Islet precursor cell (in vitro differentiated cells): ENCODE data around the gene CEBPB.
"Not testable (repeated sequence)": the region's sequence is repeated elsewhere in the genome, so short reads cannot be mapped to it uniquely, and the experiment has no call there.

Experiments
- DNase-seq: peaks from one replicate; pipeline ENCODE4 v3.0.0-alpha.2; 2018

Gene CEBPB

GRCh38 chr20:50170549-50171220 is 19.9 kb upstream of the CEBPB start:
- peak; percentile 50 for DNase-seq

GRCh38 chr20:50172347-50173013 is 18.1 kb upstream of the CEBPB start:
- DNase-seq: peak; percentile 99

GRCh38 chr20:50174456-50174855 is 16.2 kb upstream of the CEBPB start:
- no peak for DNase-seq

- DNase-seq: peak; percentile 46
These were observed 14.4 kb upstream of the CEBPB start for GRCh38 chr20:50175938-50176933.

GRCh38 chr20:50178672-50179071 is 12.0 kb upstream of the CEBPB start:
- not testable (repeated sequence) for DNase-seq

GRCh38 chr20:50181344-50181743 is 9.3 kb upstream of the CEBPB start:
- DNase-seq: peak; percentile 45

GRCh38 chr20:50182346-50182745 is 8.3 kb upstream of the CEBPB start:
- DNase-seq: no peak

- DNase-seq: no peak
These were observed 5.2 kb upstream of the CEBPB start for GRCh38 chr20:50185426-50185825.

GRCh38 chr20:50186151-50186885 is 4.3 kb upstream of the CEBPB start:
- DNase-seq: peak; percentile 92

- DNase-seq: no peak
These were observed 3.6 kb upstream of the CEBPB start for GRCh38 chr20:50186987-50187402.

- DNase-seq: no peak
These were observed 3.1 kb upstream of the CEBPB start for GRCh38 chr20:50187403-50188051.

- no peak for DNase-seq
These were observed 2.3 kb upstream of the CEBPB start for GRCh38 chr20:50188287-50188688.

- no peak for DNase-seq
These were observed 1.6 kb upstream of the CEBPB start for GRCh38 chr20:50188879-50189680.

GRCh38 chr20:50189681-50190250 is 864 bp upstream of the CEBPB start:
- no peak for DNase-seq

- DNase-seq: no peak
These were observed 474 bp downstream of the CEBPB start for GRCh38 chr20:50191065-50191543.

- peak; percentile 85 for DNase-seq
These were observed 1.1 kb downstream of the CEBPB start for GRCh38 chr20:50191544-50192363.

GRCh38 chr20:50192364-50193198 is 2.0 kb downstream of the CEBPB start:
- DNase-seq: peak; percentile 95

- DNase-seq: no peak
These were observed 2.7 kb downstream of the CEBPB start for GRCh38 chr20:50193199-50193835.
